Karpas-422 (cell line): Measurements from ENCODE around the gene API5. TPM values are rescaled to one million over a fixed set of nuclear protein-coding genes. Genes with fewer than 3 reads are reported as not detected.
"Not testable (repeated sequence)": the region's sequence is repeated elsewhere in the genome, so short reads cannot be mapped to it uniquely, and the experiment has no call there.

Experiments used
- DNase-seq: peaks from one replicate; pipeline ENCODE4 v3.0.0-alpha.2; 2015
- H2AFZ ChIP-seq: fragments of 200-600 bp; sonication (generic); 2 replicates; pipeline ENCODE4 v1.6.1; 2014; ENCODE audit warnings: antibody characterized with exemption, low read length, mixed read lengths
- H3K27ac ChIP-seq: fragments of 200-600 bp; sonication (generic); 2 replicates; pipeline ENCODE4 v1.5.1; 2014; ENCODE audit warnings: mild to moderate bottlenecking, low read length, moderate library complexity
- H3K27me3 ChIP-seq: fragments of 200-600 bp; sonication (generic); 2 replicates; pipeline ENCODE4 v1.6.1; 2014; ENCODE audit warnings: low read length, mixed read lengths
- H3K36me3 ChIP-seq: fragments of 200-600 bp; sonication (generic); 2 replicates; pipeline ENCODE4 v1.6.1; 2014; ENCODE audit warnings: low read length, mixed read lengths; ENCODE audit not compliant: insufficient read depth
- H3K4me1 ChIP-seq: fragments of 200-600 bp; sonication (generic); 2 replicates; pipeline ENCODE4 v1.6.1; 2014; ENCODE audit warnings: mild to moderate bottlenecking, low read length, mixed read lengths
- H3K4me2 ChIP-seq: fragments of 200-600 bp; sonication (generic); 2 replicates; pipeline ENCODE4 v1.6.1; 2014; ENCODE audit warnings: low read length, low read depth, mild to moderate bottlenecking; ENCODE audit not compliant: poor library complexity, severe bottlenecking
- H3K4me3 ChIP-seq: fragments of 200-600 bp; sonication (generic); 2 replicates; pipeline ENCODE4 v1.5.1; 2014; ENCODE audit warnings: mild to moderate bottlenecking, antibody characterized with exemption, low read length, mixed read lengths
- H3K79me2 ChIP-seq: fragments of 200-600 bp; sonication (generic); 2 replicates; pipeline ENCODE4 v1.6.1; 2014; ENCODE audit warnings: mild to moderate bottlenecking, low read length, mixed read lengths
- H3K9ac ChIP-seq: fragments of 200-600 bp; sonication (generic); 2 replicates; pipeline ENCODE4 v1.6.0; 2014; ENCODE audit warnings: low read length
- H3K9me2 ChIP-seq: fragments of 200-600 bp; sonication (generic), shearing (Covaris generic); replicated peaks from 2 replicates; pipeline ENCODE4 v1.6.0; 2014; ENCODE audit warnings: mild to moderate bottlenecking, low read length, moderate library complexity; ENCODE audit not compliant: insufficient read depth
- H3K9me3 ChIP-seq: fragments of 300-700, 200-600 bp; sonication (generic); 2 replicates; pipeline ENCODE4 v1.6.1; 2014; ENCODE audit warnings: low read length, mixed read lengths
- H4K20me1 ChIP-seq: fragments of 200-600 bp; sonication (generic); 2 replicates; pipeline ENCODE4 v1.6.1; 2014; ENCODE audit warnings: mild to moderate bottlenecking, antibody characterized with exemption, low read length, low read depth; ENCODE audit not compliant: insufficient read depth
- total RNA-seq: library from RNA; depleted of rRNA; stranded (reverse); fragments of >200 nt; shearing (Covaris generic); gene quantifications from 2 replicates; pipeline ENCODE4 v1.2.3, GENCODE V29; 2014; ENCODE audit warnings: low replicate concordance

API5 gene
- total RNA-seq, 1 experiment from 2014 or later: 89.1 TPM

DNA sequence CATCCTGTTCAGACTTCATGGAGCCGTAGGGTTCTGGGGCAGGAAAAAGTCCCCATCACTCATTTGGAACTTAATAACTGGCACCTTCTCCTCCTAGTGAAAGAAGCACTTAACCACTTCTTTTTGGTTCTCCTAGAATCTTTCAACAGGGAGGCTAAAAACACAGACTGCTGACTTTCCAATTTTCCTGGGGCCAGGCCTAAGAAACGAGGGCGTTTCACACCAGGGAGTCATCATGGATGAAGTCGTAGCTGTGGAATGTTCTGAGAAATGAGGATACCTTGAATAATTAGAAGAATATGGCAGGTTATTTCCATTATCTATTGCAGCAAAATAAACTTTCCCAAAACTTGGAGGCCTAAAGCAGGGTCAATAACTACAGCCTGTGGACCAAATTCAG is 26.0 kb upstream of the API5 start:
- Histone ChIP-seq H3K4me1 (no peaks in the 10 kb centered on the region), H3K36me3 (no peaks in the 10 kb centered on the region), H3K9me3 (no peaks in the 10 kb centered on the region), H3K9ac (no peak overlapping the region), H4K20me1 (no peaks in the 10 kb centered on the region), H2AFZ (no peak overlapping the region), H3K9me2 (no peaks in the 10 kb centered on the region), H3K79me2 (no peaks in the 10 kb centered on the region), H3K4me3 (no peak overlapping the region), H3K4me2 (no peak overlapping the region), H3K27ac (no peak overlapping the region), H3K27me3 (no peaks in the 10 kb centered on the region)
- DNase-seq: no peak

DNA sequence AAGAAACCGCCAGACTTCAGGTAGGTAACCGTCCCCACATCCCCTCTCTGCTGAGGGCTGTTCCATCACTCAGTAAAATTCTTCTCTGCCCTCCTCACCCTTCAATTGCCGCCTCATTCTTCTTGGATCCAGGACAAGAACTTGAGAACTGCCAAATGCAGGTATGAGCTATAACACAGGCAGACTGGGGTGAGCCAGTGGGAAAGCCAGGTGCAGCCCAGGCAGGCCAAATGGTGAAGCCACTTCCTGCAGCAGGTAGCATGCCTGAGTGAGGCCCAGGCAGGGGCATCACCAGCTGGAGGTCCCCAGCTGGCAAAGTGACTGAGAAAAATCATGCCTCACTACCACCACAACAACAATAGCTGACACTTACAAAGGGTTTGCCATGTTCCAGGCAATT is 22.4 kb upstream of the API5 start:
- no peak overlapping the region for H3K27ac ChIP-seq
- H3K9ac ChIP-seq: no peak overlapping the region
- no peak overlapping the region for H3K4me2 ChIP-seq
- H3K36me3 ChIP-seq: no peaks in the 10 kb centered on the region
- no peaks in the 10 kb centered on the region; the same call in 1 of the 2 replicates for H3K9me3 ChIP-seq
- H3K4me3 ChIP-seq: no peak overlapping the region
- H2AFZ ChIP-seq: no peak overlapping the region
- no peak for DNase-seq
- 0 out of 2 replicates have a peak, but pooled peaks cover 3% of the 10 kb centered on the region for H3K9me2 ChIP-seq
- no peaks in the 10 kb centered on the region for H3K79me2 ChIP-seq
- H3K27me3 ChIP-seq: peaks cover 4% of the 10 kb centered on the region; the same call in 1 of the 2 replicates
- H4K20me1 ChIP-seq: no peaks in the 10 kb centered on the region
- no peaks in the 10 kb centered on the region for H3K4me1 ChIP-seq

DNA sequence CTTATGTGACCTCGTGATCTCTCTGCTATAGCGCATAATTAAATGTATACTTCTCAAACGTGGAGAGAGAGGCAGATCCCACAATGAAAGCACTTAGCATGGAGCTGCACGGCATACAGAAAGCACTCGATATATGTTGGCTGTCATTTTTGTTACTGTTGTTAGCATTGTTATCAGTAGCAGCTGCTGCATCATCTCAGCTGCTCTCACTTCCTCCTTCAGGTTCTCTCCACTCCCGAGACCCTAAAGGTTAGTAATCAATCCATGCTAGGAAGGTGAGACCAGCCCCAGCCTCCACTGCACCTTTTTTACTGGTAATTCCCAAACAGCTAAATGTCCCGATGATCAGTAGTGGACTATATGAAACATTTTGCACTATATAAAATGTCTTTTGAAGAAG is 13.4 kb upstream of the API5 start:
- Histone ChIP-seq H4K20me1 (no peaks in the 10 kb centered on the region), H3K27ac (no peak overlapping the region), H2AFZ (no peak overlapping the region), H3K9me3 (peaks cover 13% of the 10 kb centered on the region), H3K27me3 (peaks cover 7% of the 10 kb centered on the region; the same call in 1 of the 2 replicates), H3K79me2 (no peaks in the 10 kb centered on the region), H3K9me2 (no peaks in the 10 kb centered on the region), H3K4me1 (no peaks in the 10 kb centered on the region), H3K36me3 (no peaks in the 10 kb centered on the region), H3K4me3 (no peak overlapping the region), H3K4me2 (no peak overlapping the region), H3K9ac (no peak overlapping the region)
- DNase-seq: no peak

DNA sequence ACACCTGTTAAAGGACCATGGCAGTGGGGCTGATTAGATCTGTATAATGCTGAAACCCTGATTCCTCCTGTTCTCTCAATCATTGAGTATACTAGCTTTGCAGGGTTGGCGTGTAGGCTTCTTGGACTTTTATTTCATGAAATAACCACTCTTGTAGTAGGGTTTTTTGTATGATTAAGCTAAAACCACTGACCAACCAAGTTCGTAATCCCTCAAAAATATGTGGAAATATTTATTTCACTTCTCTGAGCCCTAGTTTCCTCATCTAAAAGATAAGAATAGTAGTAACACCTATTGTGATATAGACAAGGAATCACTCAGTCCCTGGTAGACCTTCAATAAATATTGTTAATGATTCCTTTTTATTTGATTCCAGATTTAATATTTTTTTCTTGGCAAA is 4.2 kb downstream of the API5 start:
- H3K4me2 ChIP-seq: no peak overlapping the region
- no peak overlapping the region for H3K9ac ChIP-seq
- peaks cover 80% of the 10 kb centered on the region for H3K79me2 ChIP-seq
- H2AFZ ChIP-seq: no peak overlapping the region
- no peak for DNase-seq
- peaks cover 38% of the 10 kb centered on the region; the same call in 1 of the 2 replicates for H3K36me3 ChIP-seq
- no peaks in the 10 kb centered on the region for H3K9me3 ChIP-seq
- H3K27ac ChIP-seq: no peak overlapping the region
- H3K9me2 ChIP-seq: no peaks in the 10 kb centered on the region
- no peaks in the 10 kb centered on the region for H3K27me3 ChIP-seq
- peaks cover 24% of the 10 kb centered on the region for H3K4me1 ChIP-seq
- peaks cover 42% of the 10 kb centered on the region for H4K20me1 ChIP-seq
- H3K4me3 ChIP-seq: no peak overlapping the region

DNA sequence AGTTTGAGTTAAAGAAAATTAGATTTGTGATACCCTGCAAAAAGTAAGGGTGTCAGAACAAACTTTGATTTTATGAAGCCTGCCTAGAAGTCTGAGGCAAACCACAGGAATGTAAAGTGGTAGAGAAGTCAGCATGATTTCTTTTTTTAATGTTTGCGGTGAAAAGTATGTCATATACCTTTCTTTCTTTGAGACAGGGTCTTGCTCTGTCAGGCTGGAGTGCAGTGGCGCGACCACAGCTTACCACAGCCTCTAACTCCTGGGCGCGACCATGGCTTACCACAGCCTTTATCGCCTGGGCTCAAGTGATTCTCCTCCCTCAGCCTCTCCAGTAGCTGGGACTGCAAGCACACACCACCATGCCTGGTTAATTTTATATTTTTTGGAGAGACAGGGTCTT is 4.7 kb downstream of the API5 start:
- Histone ChIP-seq H2AFZ (no peak overlapping the region), H3K9ac (no peak overlapping the region), H3K4me3 (no peak overlapping the region), H3K27ac (no peak overlapping the region), H3K4me2 (no peak overlapping the region), H3K79me2 (peaks cover 83% of the 10 kb centered on the region), H3K36me3 (peaks cover 43% of the 10 kb centered on the region; the same call in 1 of the 2 replicates), H4K20me1 (peaks cover 42% of the 10 kb centered on the region), H3K9me2 (no peaks in the 10 kb centered on the region), H3K27me3 (no peaks in the 10 kb centered on the region), H3K9me3 (no peaks in the 10 kb centered on the region), H3K4me1 (peaks cover 22% of the 10 kb centered on the region)
- DNase-seq: no peak

DNA sequence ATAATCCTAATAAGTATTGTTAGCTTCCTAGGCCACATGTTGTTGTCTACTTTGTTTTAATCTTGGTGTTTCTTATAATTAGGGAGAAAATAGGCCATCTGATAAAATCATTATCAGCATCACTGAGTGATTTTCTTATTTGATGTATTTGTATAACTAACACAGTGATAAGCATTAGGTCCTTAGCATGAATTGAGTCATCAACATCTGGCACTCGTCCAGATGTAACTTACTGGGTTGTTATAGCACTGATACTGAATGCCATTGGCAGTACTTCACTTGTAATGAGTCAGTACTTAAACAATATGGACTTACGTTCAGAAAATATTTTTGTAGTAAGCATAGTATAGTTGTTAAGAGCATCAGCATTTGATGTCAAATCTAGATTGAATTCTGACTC is 16.2 kb downstream of the API5 start:
- peaks cover 92% of the 10 kb centered on the region for H3K36me3 ChIP-seq
- no peak overlapping the region for H3K4me3 ChIP-seq

DNA sequence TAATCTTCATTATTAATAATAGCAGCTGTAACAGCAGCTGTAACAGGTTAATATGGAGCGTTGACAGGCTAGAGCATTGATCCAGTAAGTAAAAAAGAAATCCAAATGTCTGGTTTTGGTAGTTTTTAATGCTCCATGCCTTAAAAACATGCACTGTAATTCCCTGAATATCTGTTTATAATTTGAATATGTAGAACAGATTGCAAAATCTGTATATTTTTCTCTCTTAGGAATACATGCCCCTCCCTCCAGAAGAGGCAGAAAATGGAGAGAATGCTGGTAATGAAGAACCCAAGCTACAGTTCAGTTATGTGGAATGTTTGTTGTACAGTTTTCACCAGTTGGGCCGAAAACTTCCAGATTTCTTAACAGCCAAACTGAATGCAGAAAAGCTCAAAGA is 16.7 kb downstream of the API5 start:
- Histone ChIP-seq H3K9me3 (no peaks in the 10 kb centered on the region), H3K79me2 (peaks cover 15% of the 10 kb centered on the region), H3K4me1 (no peaks in the 10 kb centered on the region), H4K20me1 (peaks cover 4% of the 10 kb centered on the region; the same call in 1 of the 2 replicates), H3K9me2 (no peaks in the 10 kb centered on the region), H3K4me2 (no peak overlapping the region), H3K36me3 (peaks cover 92% of the 10 kb centered on the region), H3K9ac (no peak overlapping the region), H2AFZ (no peak overlapping the region), H3K27ac (no peak overlapping the region), H3K27me3 (no peaks in the 10 kb centered on the region), H3K4me3 (no peak overlapping the region)
- no peak for DNase-seq

More for the DNA sequence above, 16.2 kb downstream of the API5 start:
- no peaks in the 10 kb centered on the region for H3K27me3 ChIP-seq
- H3K4me1 ChIP-seq: no peaks in the 10 kb centered on the region
- H3K9ac ChIP-seq: no peak overlapping the region
- no peaks in the 10 kb centered on the region for H3K9me3 ChIP-seq
- peaks cover 4% of the 10 kb centered on the region; the same call in 1 of the 2 replicates for H4K20me1 ChIP-seq
- H3K27ac ChIP-seq: no peak overlapping the region
- DNase-seq: no peak
- H3K9me2 ChIP-seq: no peaks in the 10 kb centered on the region
- peaks cover 17% of the 10 kb centered on the region for H3K79me2 ChIP-seq
- no peak overlapping the region for H3K4me2 ChIP-seq
- H2AFZ ChIP-seq: no peak overlapping the region

DNA sequence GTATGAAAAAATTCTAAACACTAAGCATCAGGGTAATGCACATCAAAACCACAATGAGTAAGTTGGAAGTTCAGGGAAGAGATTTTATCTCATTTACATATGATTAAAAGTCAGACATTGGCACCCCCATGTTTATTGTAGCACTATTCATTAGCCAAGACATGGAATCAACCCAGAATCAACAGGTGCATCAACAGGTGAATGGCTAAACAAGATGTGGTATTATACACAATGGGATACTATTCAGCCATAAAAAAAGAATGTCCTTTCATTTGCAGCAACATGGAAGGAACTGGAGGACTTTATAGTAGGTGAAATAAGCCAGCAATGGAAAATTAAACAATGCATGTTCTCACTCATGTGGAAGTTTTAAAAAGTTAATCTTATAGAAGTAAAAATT is 29.4 kb downstream of the API5 start:
- no peaks in the 10 kb centered on the region for H3K9me3 ChIP-seq
- H4K20me1 ChIP-seq: no peaks in the 10 kb centered on the region
- no peaks in the 10 kb centered on the region for H3K9me2 ChIP-seq
- H3K4me2 ChIP-seq: no peak overlapping the region
- H2AFZ ChIP-seq: no peak overlapping the region
- H3K27ac ChIP-seq: no peak overlapping the region
- 0 out of 2 replicates have a peak, but pooled peaks cover 4% of the 10 kb centered on the region for H3K79me2 ChIP-seq
- peaks cover 45% of the 10 kb centered on the region for H3K36me3 ChIP-seq
- no peak overlapping the region for H3K9ac ChIP-seq
- DNase-seq: no peak
- no peak overlapping the region for H3K4me3 ChIP-seq
- no peaks in the 10 kb centered on the region for H3K27me3 ChIP-seq
- H3K4me1 ChIP-seq: peaks cover 4% of the 10 kb centered on the region; the same call in 1 of the 2 replicates

DNA sequence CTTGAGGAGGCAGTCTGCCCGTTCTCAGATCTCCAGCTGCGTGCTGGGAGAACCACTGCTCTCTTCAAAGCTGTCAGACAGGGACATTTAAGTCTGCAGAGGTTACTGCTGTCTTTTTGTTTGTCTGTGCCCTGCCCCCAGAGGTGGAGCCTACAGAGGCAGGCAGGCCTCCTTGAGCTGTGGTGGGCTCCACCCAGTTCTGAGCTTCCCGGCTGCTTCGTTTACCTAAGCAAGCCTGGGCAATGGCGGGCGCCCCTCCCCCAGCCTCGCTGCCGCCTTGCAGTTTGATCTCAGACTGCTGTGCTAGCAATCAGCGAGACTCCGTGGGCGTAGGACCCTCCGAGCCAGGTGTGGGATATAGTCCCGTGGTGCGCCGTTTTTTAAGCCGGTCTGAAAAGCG is 39.6 kb downstream of the API5 start:
- not testable (repeated sequence) for DNase-seq, H2AFZ ChIP-seq, H3K36me3 ChIP-seq, H4K20me1 ChIP-seq, H3K9me3 ChIP-seq, H3K27me3 ChIP-seq, H3K4me1 ChIP-seq, H3K9me2 ChIP-seq, H3K9ac ChIP-seq, H3K4me3 ChIP-seq, H3K27ac ChIP-seq, H3K4me2 ChIP-seq, H3K79me2 ChIP-seq
